H9 (cell line): ENCODE data around the gene TRPV3. TPM values are rescaled to one million over a fixed set of nuclear protein-coding genes. Genes with fewer than 3 reads are reported as not detected.

Source experiments
- DNase-seq: peaks from one replicate; pipeline ENCODE4 v3.0.0-alpha.2; 2017
- H2AFZ ChIP-seq: one replicate; pipeline ENCODE4 v1.6.1; 2013; ENCODE audit warnings: mild to moderate bottlenecking, low read length, control low read depth, moderate library complexity
- H2AK5ac ChIP-seq: 2 replicates; pipeline ENCODE4 v1.6.1; 2013; ENCODE audit warnings: low read length, control low read depth, mixed read lengths; ENCODE audit not compliant: insufficient read length
- H2BK120ac ChIP-seq: one replicate; pipeline ENCODE4 v1.6.1; 2013; ENCODE audit warnings: low read depth, mild to moderate bottlenecking, low read length, control low read depth, inconsistent platforms; ENCODE audit not compliant: poor library complexity, severe bottlenecking
- H2BK12ac ChIP-seq: 2 replicates; pipeline ENCODE4 v1.6.1; 2013; ENCODE audit warnings: low read length, control low read depth, mixed read lengths, low read depth; ENCODE audit not compliant: insufficient read length
- H2BK15ac ChIP-seq: 2 replicates; pipeline ENCODE4 v1.6.1; 2013; ENCODE audit warnings: low read depth, low read length, control low read depth
- H2BK20ac ChIP-seq: one replicate; pipeline ENCODE4 v1.6.1; 2013; ENCODE audit warnings: low read depth, mild to moderate bottlenecking, low read length, control low read depth, inconsistent platforms; ENCODE audit not compliant: poor library complexity, severe bottlenecking
- H2BK5ac ChIP-seq: 2 replicates; pipeline ENCODE4 v1.6.1; 2013; ENCODE audit warnings: low read length, control low read depth, mixed read lengths; ENCODE audit not compliant: insufficient read length
- H3K14ac ChIP-seq: 2 replicates; pipeline ENCODE4 v1.6.1; 2013; ENCODE audit warnings: low read length, control low read depth; ENCODE audit not compliant: insufficient read depth
- H3K18ac ChIP-seq: 2 replicates; pipeline ENCODE4 v1.6.1; 2013; ENCODE audit warnings: low read depth, mild to moderate bottlenecking, mixed read lengths, low read length, control low read depth; ENCODE audit not compliant: insufficient read length
- H3K23ac ChIP-seq: 2 replicates; pipeline ENCODE4 v1.6.1; 2013; ENCODE audit warnings: low read length, control low read depth, mixed read lengths, low read depth; ENCODE audit not compliant: insufficient read length
- H3K23me2 ChIP-seq: 2 replicates; pipeline ENCODE4 v1.6.1; 2013; ENCODE audit warnings: low read depth, mild to moderate bottlenecking, mixed read lengths, low read length, control low read depth; ENCODE audit not compliant: insufficient read length, poor library complexity, severe bottlenecking
- H3K27ac ChIP-seq: 2 replicates; pipeline ENCODE4 v1.5.1; 2013; ENCODE audit warnings: low read length, control low read depth, mixed read lengths, low read depth; ENCODE audit not compliant: insufficient read length
- H3K27me3 ChIP-seq: 2 replicates; pipeline ENCODE4 v1.6.1; 2013; ENCODE audit warnings: low read length, control low read depth, inconsistent platforms; ENCODE audit not compliant: insufficient read depth
- H3K4ac ChIP-seq: 2 replicates; pipeline ENCODE4 v1.6.1; 2013; ENCODE audit warnings: low read depth, mild to moderate bottlenecking, control low read depth, inconsistent platforms, low read length, moderate library complexity
- H3K4me1 ChIP-seq: 2 replicates; pipeline ENCODE4 v1.6.1; 2013; ENCODE audit warnings: low read length, control low read depth, inconsistent platforms; ENCODE audit not compliant: insufficient read depth
- H3K4me2 ChIP-seq: 2 replicates; pipeline ENCODE4 v1.6.1; 2013; ENCODE audit warnings: low read length, control low read depth, mixed read lengths; ENCODE audit not compliant: insufficient read length, insufficient read depth
- H3K56ac ChIP-seq: 2 replicates; pipeline ENCODE4 v1.6.1; 2013; ENCODE audit warnings: low read depth, mild to moderate bottlenecking, mixed read lengths, low read length, control low read depth; ENCODE audit not compliant: insufficient read length
- H3K79me1 ChIP-seq: 2 replicates; pipeline ENCODE4 v1.6.1; 2013; ENCODE audit warnings: low read depth, mild to moderate bottlenecking, moderate library complexity, low read length, control low read depth, inconsistent platforms; ENCODE audit not compliant: insufficient read depth, poor library complexity, severe bottlenecking
- H3K79me2 ChIP-seq: 2 replicates; pipeline ENCODE4 v1.6.1; 2013; ENCODE audit warnings: low read length, control low read depth, inconsistent platforms; ENCODE audit not compliant: insufficient read depth
- H3K9ac ChIP-seq: 2 replicates; pipeline ENCODE4 v1.6.1; 2013; ENCODE audit warnings: low read length, control low read depth, mixed read lengths; ENCODE audit not compliant: insufficient read length; ENCODE audit errors: extremely low read depth
- H3K9me3 ChIP-seq: one replicate; pipeline ENCODE4 v1.6.1; 2013; ENCODE audit warnings: low read depth, low read length, inconsistent platforms; ENCODE audit not compliant: control insufficient read depth
- H3T11ph ChIP-seq: one replicate; pipeline ENCODE4 v1.6.1; 2013; ENCODE audit warnings: mild to moderate bottlenecking, low read length, control low read depth, inconsistent platforms
- H4K20me1 ChIP-seq: one replicate; pipeline ENCODE4 v1.6.1; 2013; ENCODE audit not compliant: control insufficient read depth, insufficient read length, insufficient read depth
- H4K5ac ChIP-seq: 2 replicates; pipeline ENCODE4 v1.6.1; 2013; ENCODE audit warnings: low read depth, mild to moderate bottlenecking, mixed read lengths, low read length, control low read depth; ENCODE audit not compliant: insufficient read length
- H4K8ac ChIP-seq: replicated peaks from 2 replicates; pipeline ENCODE4 v1.6.1; 2013; ENCODE audit warnings: low read length, control low read depth, mixed read lengths, low read depth; ENCODE audit not compliant: insufficient read length
- H4K91ac ChIP-seq: 2 replicates; pipeline ENCODE4 v1.6.1; 2013; ENCODE audit warnings: low read depth, mild to moderate bottlenecking, moderate library complexity, mixed read lengths, low read length, control low read depth; ENCODE audit not compliant: insufficient read length
- H3K27ac Mint-ChIP-seq, 3 experiments: 2 replicates in 2 of 3; 3 replicates in 1 of 3; pipeline ENCODE4 v1.8.0; 2020 to 2021; ENCODE audit warnings: mixed read lengths in 3 of 3, mild to moderate bottlenecking in 1 of 3, moderate library complexity in 1 of 3
- H3K27me3 Mint-ChIP-seq: 2 replicates; pipeline ENCODE4 v1.8.0; 2021; ENCODE audit warnings: low read depth, mild to moderate bottlenecking, moderate library complexity, mixed read lengths
- H3K36me3 Mint-ChIP-seq, 3 experiments: 2 replicates in 2 of 3; 3 replicates in 1 of 3; pipeline ENCODE4 v1.8.0; 2020 to 2021; ENCODE audit warnings: low read depth in 3 of 3, mixed read lengths in 3 of 3; ENCODE audit not compliant: insufficient read depth in 1 of 3
- H3K4me1 Mint-ChIP-seq, 2 experiments: 2 replicates each; pipeline ENCODE4 v1.8.0; 2020; ENCODE audit warnings: mixed read lengths in 2 of 2
- H3K4me3 Mint-ChIP-seq, 2 experiments: 2 replicates in 1 of 2; 3 replicates in 1 of 2; pipeline ENCODE4 v1.8.0; 2020 to 2021; ENCODE audit warnings: mild to moderate bottlenecking in 2 of 2, mixed read lengths in 2 of 2, moderate library complexity in 1 of 2
- H3K9me3 Mint-ChIP-seq, 2 experiments: 2 replicates in 1 of 2; 3 replicates in 1 of 2; pipeline ENCODE4 v1.8.0; 2020; ENCODE audit warnings: mild to moderate bottlenecking in 2 of 2, mixed read lengths in 2 of 2, moderate library complexity in 1 of 2
- CTCF ChIP-seq: fragments of 200-600 bp; sonication (generic); conservative IDR thresholded peaks from 3 replicates; pipeline ENCODE4 v1.8.0; 2021; ENCODE audit warnings: antibody characterized with exemption, mild to moderate bottlenecking
- WGBS: extraction: QIAGEN DNeasy Blood & Tissue Kit; methylation state at CpG from one replicate; pipeline ENCODE4 v1.1.7; 2013; ENCODE audit warnings: missing lambda C conversion rate, low lambda C conversion rate, mixed read lengths; ENCODE audit not compliant: insufficient read length; ENCODE audit errors: extremely low coverage; 5-methylcytosine and 5-hydroxymethylcytosine counted together
- total RNA-seq: library from RNA; stranded (reverse); gene quantifications from 2 replicates; pipeline ENCODE4 v1.2.1, GENCODE V29; 2021

TRPV3 gene
- total RNA-seq, 1 experiment from 2014 or later, result 0.63 TPM

GRCh38 chr17:3603119-3603869 lies 45.7 kb upstream of the TRPV3 start:
- Histone ChIP-seq H3K27me3 (no peaks in the 10 kb centered on the region; the same call in 1 of the 2 replicates), H3K9ac (no peak overlapping the region), H3K23me2 (no peaks in the 10 kb centered on the region), H3K4me1 (no peaks in the 10 kb centered on the region), H4K8ac (no peak overlapping the region), H2BK20ac (no peak overlapping the region), H2BK5ac (no peak overlapping the region), H3K9me3 (no peaks in the 10 kb centered on the region), H3K14ac (no peak overlapping the region), H3T11ph (no peak overlapping the region), H3K27ac (no peak overlapping the region), H2AK5ac (no peak overlapping the region), H3K4ac (no peak overlapping the region), H3K79me2 (no peaks in the 10 kb centered on the region), H2BK12ac (no peak overlapping the region), H3K23ac (no peak overlapping the region), H2AFZ (no peak overlapping the region), H4K5ac (no peak overlapping the region), H4K91ac (no peak overlapping the region), H3K56ac (no peak overlapping the region), H4K20me1 (no peaks in the 10 kb centered on the region), H3K18ac (no peak overlapping the region), H3K4me2 (no peak overlapping the region), H3K79me1 (no peaks in the 10 kb centered on the region), H2BK120ac (no peak overlapping the region), H2BK15ac (no peak overlapping the region)
- WGBS, result no CpG with 5 or more reads among the region's 17 CpGs
- no peak for DNase-seq
- Mint-ChIP-seq H3K36me3 (peaks cover 2 to 30% (median 4%) of the 10 kb centered on the region in 3 experiments; a peak in 6 of 7 replicates), H3K4me1 (no peaks in the 10 kb centered on the region), H3K27me3 (no peaks in the 10 kb centered on the region), H3K27ac (no peak overlapping the region), H3K9me3 (no peaks in the 10 kb centered on the region), H3K4me3 (no peak overlapping the region)
- TF ChIP-seq CTCF, result no peak
